ENCODE results near the gene CARHSP1. TPM values are rescaled to one million over a fixed set of nuclear protein-coding genes. Genes with fewer than 3 reads are reported as not detected.

Gene CARHSP1
- total and polyA plus RNA-seq, 2 of the 4 experiments (the other 2 are of a cell fraction), result 121 to 138 TPM

GRCh38 chr16:8853611-8854010 is 15.2 kb downstream of the CARHSP1 start:
- Histone ChIP-seq H3K4me2 (ENCODE audit: low read depth, low read length) (no peak overlapping the region), H4K5ac (ENCODE audit: low read depth, low read length) (no peak overlapping the region), H4K8ac (ENCODE audit: low read depth in 2 of 2, low read length in 2 of 2) (0 out of 4 replicates have a peak overlapping the region, but pooled peaks of 1 of the 2 experiments have one; percentile 9), H4K20me1 (ENCODE audit: insufficient read depth, low read length) (peaks cover 60% of the 10 kb centered on the region), H2BK15ac (ENCODE audit: low read depth, low read length) (no peak overlapping the region), H3K4me1 (ENCODE audit: control insufficient read depth, insufficient read depth, low read length) (peaks cover 20% of the 10 kb centered on the region), H3K36me3 (ENCODE audit: control insufficient read depth, insufficient read depth, low read length) (peaks cover 74% of the 10 kb centered on the region), H2BK5ac (ENCODE audit: low read depth, low read length, poor library complexity, severe bottlenecking) (no peak overlapping the region), H2AFZ (replicated peaks; ENCODE audit: low read length, poor library complexity) (no peak overlapping the region), H2AK9ac (replicated peaks; ENCODE audit: low read depth, low read length, poor library complexity) (no peak overlapping the region), H2BK120ac (ENCODE audit: low read depth, low read length) (no peak overlapping the region), H3K18ac (ENCODE audit: low read depth, low read length) (no peak overlapping the region), H3K4me3 (ENCODE audit: insufficient read depth, low read depth, low read length) (no peak overlapping the region), H3K14ac (replicated peaks; ENCODE audit: low read depth, low read length) (no peak overlapping the region), H3K79me1 (ENCODE audit: low read depth in 1 of 2, low read length in 2 of 2) (peaks cover 30 to 76% of the 10 kb centered on the region in 2 experiments; a peak in 3 of 4 replicates), H3K23ac (ENCODE audit: low read depth, low read length) (no peak overlapping the region), H3K27ac (ENCODE audit: insufficient read depth, low read length) (no peak overlapping the region), H3K9me3 (ENCODE audit: control insufficient read depth, insufficient read depth, low read length) (no peaks in the 10 kb centered on the region), H3K56ac (ENCODE audit: extremely low read depth, insufficient read depth, low read length) (no peak overlapping the region), H4K91ac (ENCODE audit: insufficient read depth, low read depth, low read length) (no peak overlapping the region), H2BK20ac (ENCODE audit: low read depth, low read length) (no peak overlapping the region), H3K9ac (ENCODE audit: low read depth, low read length) (no peak overlapping the region), H2AK5ac (ENCODE audit: low read depth, low read length) (no peak overlapping the region), H3K9me1 (ENCODE audit: insufficient read depth, low read length) (peaks cover 13% of the 10 kb centered on the region), H3K4ac (ENCODE audit: low read depth, low read length) (no peak overlapping the region), H3K27me3 (ENCODE audit: control insufficient read depth, insufficient read depth, low read length) (no peaks in the 10 kb centered on the region)
- dilution Hi-C loops (cut with HindIII; ENCODE audit: low sequenced_read_pairs, unreplicated experiment), result no loop called here
- TF ChIP-seq BHLHE40 (IDR thresholded peaks at IDR 0.05; ENCODE audit: low read depth, low read length) (peak; percentile 22; the same call in 1 of the 2 replicates), NFE2L2 (IDR thresholded peaks at IDR 0.05; ENCODE audit: low read depth, low read length) (no peak)
- ATAC-seq (ENCODE audit: low read depth) (no peak), DNase-seq (no peak)
- no CpG with 5 or more reads among the region's 7 CpGs for WGBS, 2 experiments (ENCODE audit: extremely low coverage in 2 of 2, insufficient read length in 1 of 2)
- ChIA-PET CTCF (interaction anchor here (0.8 kb wide), 1 partner anchor 47 kb away, joined by 3 read pairs; no protein-coding TSS in a partner anchor), POLR2A (ENCODE audit: unreplicated experiment) (no interaction called here)
- BruUV-seq (replicated peaks), result no TSS peak
- in situ Hi-C loops (cut with MboI; ENCODE audit: low sequenced_read_pairs), result no loop called here
- intact Hi-C loops (cut with micrococcal nuclease), result no loop called here
